GM12873 (cell line): Measurements from ENCODE around the gene METTL16.

ENCODE experiments used
- CTCF ChIP-seq: IDR thresholded peaks from 2 replicates; pipeline ENCODE4 v1.5.1; 2012; ENCODE audit warnings: low read depth, mild to moderate bottlenecking, moderate library complexity, low read length, control low read depth; ENCODE audit not compliant: insufficient read depth; ENCODE audit errors: missing control alignments

METTL16 gene

GRCh38 chr17:2503627-2504026 lies 8.1 kb downstream of the METTL16 start:
- TF ChIP-seq CTCF, result no peak

- TF ChIP-seq CTCF, result no peak
Measured at GRCh38 chr17:2502871-2503580, 8.7 kb downstream of the METTL16 start.

- TF ChIP-seq CTCF, result no peak
Measured at GRCh38 chr17:2500446-2500845, 11.2 kb downstream of the METTL16 start.

GRCh38 chr17:2487306-2487705 lies 24.4 kb downstream of the METTL16 start:
- no peak for TF ChIP-seq CTCF

GRCh38 chr17:2485970-2486369 lies 25.7 kb downstream of the METTL16 start:
- TF ChIP-seq CTCF, result no peak

- TF ChIP-seq CTCF, result no peak
Measured at GRCh38 chr17:2485543-2485942, 26.1 kb downstream of the METTL16 start.

- no peak for TF ChIP-seq CTCF
Measured at GRCh38 chr17:2484876-2485275, 26.8 kb downstream of the METTL16 start.
